Measurements from ENCODE around the gene CCL20.
A peak's percentile ranks its signal among the peaks of the same experiment; 100 is the strongest.

- TF ChIP-seq CTCF (IDR thresholded peaks at IDR 0.05 in 8 of 11, conservative IDR thresholded peaks at IDR 0.05 in 3 of 11) (peak in 3 of 11 experiments; percentile 14 to 17 (median 16)), POLR2A (IDR thresholded peaks at IDR 0.05) (no peak), POLR2AphosphoS5 (IDR thresholded peaks at IDR 0.05) (no peak)
Measured at GRCh38 chr2:227774011-227774624, 39.5 kb upstream of the CCL20 start.
